GM19455 (cell line): ENCODE measurements around the gene SIM2.

Source experiments
- ATAC-seq: cut with Tn5 transposase; IDR thresholded peaks from one replicate; pipeline ENCODE4 v1.9.1; 2021; ENCODE audit not compliant: unreplicated experiment

Gene SIM2

DNA sequence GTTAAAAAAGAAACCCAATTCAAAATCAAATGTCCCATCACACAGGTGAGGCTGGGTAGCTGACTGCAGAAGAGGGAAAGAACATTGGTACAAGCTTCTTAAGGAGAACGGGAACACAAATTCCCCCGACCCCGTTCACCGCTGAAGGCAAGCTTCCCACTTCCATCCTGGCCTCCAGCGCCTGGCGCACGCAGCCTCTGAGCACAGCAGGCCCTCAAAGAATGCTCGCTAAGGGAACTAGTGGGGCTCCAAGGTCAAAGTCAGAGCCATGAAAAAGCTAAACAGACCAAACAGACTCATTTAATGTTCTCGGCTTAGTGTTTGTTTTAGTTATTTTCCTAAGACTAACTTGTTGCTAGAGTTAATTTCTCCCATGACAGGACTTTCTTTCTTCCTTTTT, 63.7 kb downstream of the SIM2 start:
- no peak for ATAC-seq

DNA sequence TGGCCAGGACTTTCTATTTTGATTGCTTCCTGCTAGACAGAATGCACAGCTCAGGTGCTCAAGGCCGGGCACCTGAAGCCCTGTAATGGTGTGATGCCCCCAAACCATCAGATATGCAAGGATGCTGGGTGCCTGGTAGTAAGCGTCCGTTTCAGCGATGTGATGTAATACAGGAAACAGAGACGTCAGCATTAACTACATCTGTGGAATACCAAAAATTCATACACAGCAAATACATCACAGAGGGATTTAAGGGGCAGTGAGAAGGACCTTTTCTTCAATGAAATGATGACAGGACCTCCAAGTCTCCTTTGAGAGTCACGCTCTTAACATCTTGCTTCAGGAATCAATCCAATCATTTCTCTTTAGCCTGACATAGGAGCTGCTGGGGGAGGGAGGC, 64.4 kb downstream of the SIM2 start:
- ATAC-seq, result no peak

GRCh38 chr21:36765229-36765628, 66.3 kb downstream of the SIM2 start:
- no peak for ATAC-seq

- no peak for ATAC-seq
Observed at GRCh38 chr21:36766511-36766910, 67.6 kb downstream of the SIM2 start.

- ATAC-seq, result no peak
Observed at GRCh38 chr21:36767096-36767495, 68.2 kb downstream of the SIM2 start.

DNA sequence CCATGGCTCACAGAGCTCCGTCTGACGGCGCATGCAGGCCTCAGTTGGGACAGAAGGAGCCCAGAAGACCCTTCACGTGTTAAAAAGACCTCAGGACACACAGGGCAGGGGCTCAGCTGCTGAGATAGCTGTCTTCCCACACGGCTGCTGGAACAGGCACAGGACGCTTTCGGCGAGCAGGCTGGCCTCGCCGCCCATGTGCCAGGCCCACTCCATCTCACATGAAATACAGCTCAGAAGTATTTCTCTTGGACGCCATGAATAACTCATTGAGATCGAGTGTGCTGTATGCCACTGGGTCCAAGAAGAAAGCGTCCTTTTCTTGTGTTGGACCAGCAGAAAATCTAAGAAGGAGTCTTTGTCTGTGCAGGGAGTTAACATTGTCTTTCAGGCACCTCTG, 69.6 kb downstream of the SIM2 start:
- no peak for ATAC-seq

DNA sequence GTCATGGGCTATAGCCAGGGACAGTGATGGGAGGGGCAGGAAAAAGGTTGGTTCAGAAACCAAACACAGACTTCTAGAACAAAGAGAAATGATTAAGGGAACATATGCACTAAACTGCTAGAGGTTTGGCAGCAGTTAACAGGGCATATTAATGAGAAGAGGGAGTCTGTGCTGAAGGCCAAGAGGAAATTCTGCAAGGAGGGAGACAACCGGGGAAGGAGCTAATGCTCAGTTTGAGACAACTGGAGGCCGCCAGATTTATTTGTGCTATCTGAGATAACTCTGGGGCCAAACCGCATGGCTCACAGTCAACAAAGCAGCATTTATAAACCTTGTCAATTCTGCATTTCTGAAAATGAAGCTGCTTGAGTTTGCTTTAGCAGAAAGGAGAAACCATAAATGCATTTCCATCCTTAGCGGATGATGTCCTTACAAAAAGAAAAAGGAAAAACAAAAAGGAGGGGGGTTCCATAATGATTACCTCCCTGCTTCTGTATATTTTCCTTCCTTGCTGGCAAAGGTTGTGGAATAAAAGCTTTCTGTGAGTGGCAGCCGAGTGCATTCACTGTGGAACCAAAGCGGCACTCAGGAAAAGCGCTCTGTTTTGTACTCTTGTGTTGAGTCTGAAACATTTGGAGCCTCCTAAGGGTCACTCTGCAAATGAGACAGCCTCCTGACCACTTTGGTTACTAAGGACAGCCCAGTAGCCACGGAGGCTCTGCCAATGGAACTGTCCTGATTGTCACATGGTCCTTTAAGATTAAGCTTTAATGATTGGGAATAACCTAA, 70.3 kb downstream of the SIM2 start:
- ATAC-seq, result no peak

DNA sequence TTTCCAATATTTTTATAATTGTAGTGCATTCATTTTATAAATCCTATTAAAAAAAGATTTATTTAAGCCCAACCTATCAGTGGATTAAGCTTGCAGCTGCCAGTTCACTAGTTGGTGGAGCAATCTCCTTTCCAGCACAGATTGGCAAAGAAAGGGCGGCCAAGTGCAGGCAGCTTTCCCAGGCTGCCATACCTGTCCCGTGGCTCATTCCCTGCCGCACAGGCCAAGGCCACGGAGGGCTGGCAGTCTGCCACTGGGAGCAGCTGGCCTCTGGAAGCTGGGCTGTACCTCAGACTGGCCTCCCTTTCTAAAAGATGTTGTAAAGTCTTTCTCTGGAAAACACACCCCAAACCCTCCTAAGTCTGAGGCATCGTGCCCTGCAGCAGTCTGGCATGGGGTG, 74.2 kb downstream of the SIM2 start:
- no peak for ATAC-seq

GRCh38 chr21:36773995-36774394, 75.1 kb downstream of the SIM2 start:
- ATAC-seq, result no peak

DNA sequence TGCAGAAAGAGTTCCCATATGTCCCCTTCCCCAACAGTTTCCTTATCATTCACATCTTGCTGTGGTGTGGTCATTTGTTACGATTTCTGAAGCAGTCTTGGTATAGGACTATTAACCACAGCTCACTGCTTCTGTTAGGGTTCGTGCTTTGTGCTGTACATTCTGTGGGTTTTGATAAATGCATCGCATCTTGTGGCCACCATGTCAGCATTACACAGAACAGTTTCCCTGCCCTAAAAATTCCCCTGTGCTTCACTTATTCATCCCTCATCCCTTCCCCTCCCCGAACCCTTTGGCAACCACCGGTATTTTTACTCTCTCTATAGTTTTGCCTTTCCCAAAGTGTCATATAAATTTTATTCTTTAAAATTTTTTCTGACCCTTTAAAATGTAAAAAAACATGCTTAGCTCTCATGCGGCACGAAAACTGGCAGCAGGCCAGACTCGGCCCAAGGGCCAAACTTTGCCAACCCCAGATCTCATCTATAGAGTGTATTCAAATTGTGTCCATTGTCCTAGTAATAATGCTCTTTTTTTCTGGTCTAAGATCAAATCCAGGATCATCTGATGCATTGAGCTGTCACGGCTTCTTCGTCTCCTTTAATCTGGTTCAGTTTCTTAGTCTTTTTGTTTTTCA, 78.2 kb downstream of the SIM2 start:
- no peak for ATAC-seq

DNA sequence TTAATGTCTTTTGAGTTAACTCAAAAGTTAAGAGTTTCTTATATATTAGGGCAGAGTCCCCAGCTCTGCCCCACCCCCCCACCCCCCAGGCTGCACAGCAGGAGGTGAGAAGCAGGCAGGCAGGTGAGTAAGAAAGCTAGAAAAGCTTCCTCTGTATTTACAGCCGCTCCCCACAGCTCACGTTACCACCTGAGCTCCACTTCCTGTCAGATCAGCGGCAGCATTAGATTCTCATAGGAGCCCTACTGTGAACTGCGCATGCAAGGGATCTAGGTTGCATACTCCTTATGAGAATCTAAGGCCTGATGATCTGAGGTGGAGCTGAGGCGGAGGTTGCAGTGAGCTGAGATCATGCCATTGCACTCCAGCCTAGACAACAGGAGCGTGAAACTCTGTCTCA, 81.9 kb downstream of the SIM2 start:
- ATAC-seq, result no peak

GRCh38 chr21:36783612-36784374, 84.9 kb downstream of the SIM2 start:
- ATAC-seq, result no peak

- no peak for ATAC-seq
Observed at GRCh38 chr21:36784947-36785346, 86.0 kb downstream of the SIM2 start.

DNA sequence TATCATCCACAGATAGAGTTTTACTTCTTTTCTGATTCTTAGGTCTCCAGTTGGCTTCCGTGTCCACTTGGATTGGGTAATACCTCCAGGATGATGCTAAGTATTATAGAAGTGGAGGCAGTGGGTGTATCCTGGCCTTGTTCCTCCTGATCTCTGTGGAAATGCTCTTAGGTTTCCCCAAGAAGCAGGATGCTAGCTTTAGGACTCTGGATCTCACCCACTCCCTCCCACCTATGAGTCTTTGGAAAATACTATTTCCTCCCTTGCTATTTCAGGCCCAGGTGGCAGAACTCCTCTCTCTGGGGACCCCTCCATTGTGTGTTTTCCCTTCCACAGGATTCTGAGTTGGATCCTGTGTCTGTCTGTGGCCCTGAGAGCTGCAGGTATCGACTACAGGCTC, 86.7 kb downstream of the SIM2 start:
- ATAC-seq, result no peak

- ATAC-seq, result no peak
Observed at GRCh38 chr21:36786186-36786585, 87.3 kb downstream of the SIM2 start.

GRCh38 chr21:36788120-36788638, 89.3 kb downstream of the SIM2 start:
- ATAC-seq, result no peak

DNA sequence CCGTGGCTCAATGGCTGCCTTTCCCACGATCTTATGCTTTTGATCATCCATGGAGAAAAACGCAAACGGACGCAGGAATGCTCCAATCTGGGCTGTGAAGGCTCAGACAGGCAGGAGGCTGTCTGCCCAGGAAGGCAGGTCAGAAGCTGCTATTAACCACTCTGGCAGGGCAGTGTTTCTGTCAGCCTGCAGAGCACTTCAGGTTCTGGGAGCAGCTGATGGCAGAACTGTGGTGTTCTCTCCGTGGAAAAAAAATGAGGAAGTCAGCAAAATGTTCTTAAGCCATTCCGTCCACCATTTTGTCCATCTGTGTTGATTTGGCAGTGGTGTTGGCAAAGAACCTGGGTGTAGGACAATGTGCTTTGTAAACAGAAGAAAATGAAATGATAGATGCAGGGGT, 91.7 kb downstream of the SIM2 start:
- ATAC-seq, result no peak

DNA sequence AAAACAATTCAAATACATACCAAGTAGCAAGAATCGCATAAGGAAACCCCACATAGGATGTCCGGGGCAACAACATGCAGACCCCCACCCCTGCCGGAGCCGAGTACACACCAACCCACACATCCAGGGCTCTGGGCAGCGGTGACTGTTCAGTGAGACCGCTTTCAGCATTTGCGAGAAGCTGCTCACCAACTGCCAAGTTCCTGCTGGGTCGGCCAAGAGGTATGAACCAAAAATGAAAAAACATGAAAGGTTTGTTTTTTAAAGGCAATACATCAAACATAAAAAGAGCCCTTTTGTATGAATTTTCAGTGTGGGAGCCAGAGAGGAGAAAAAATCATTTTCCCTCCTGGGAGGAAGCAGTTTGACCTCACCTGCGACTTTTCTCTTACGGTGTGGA, 92.3 kb downstream of the SIM2 start:
- ATAC-seq, result no peak

GRCh38 chr21:36791695-36792470, 93.0 kb downstream of the SIM2 start:
- no peak for ATAC-seq

DNA sequence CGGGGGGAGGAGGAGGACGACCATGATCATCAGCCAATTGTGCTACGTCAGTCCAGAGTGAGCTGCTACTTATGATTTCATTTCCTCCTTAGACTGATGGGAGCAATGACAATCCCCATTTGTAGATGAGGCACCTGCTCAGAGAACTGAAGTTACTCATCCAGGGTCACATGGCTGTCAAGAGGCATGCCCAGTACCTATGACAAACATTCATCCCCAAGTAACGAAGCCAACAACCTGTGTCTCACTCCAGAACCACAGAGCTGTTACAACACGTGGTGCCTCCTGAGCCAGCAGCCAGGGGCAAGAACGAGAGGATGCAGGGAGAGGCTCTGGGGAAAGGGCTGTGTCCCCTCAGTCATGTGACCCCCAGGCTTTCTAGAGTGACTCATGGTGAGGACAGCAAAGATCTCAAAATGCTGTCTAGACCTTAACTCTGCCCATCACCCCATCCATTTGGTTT, 93.6 kb downstream of the SIM2 start:
- no peak for ATAC-seq

- ATAC-seq, result no peak
Observed at GRCh38 chr21:36796070-36796469, 97.2 kb downstream of the SIM2 start.
